Measurements from ENCODE around the gene ABHD11. TPM values are rescaled to one million over a fixed set of nuclear protein-coding genes. Genes with fewer than 3 reads are reported as not detected.

The ABHD11 gene
- total and polyA plus RNA-seq, 9 of the 15 experiments (the other 6 are each of a cell fraction or from before 2014, with no cell fraction given), result 7.7 to 44.2 (median 18.9) TPM

GRCh38 chr7:73735528-73735905 is 3.1 kb downstream of the ABHD11 start:
- BruUV-seq (replicated peaks), result no TSS peak
- Histone ChIP-seq H3K9ac (ENCODE audit: insufficient read depth in 1 of 2, low read depth in 2 of 2, low read length in 2 of 2) (peak overlapping the region in 1 of 2 experiments; percentile 56; a peak in 1 of 4 replicates), H3K27ac (ENCODE audit: extremely low read depth, low read depth, low read length) (no peak overlapping the region)

More at GRCh38 chr7:73735528-73735905, 3.1 kb downstream of the ABHD11 start:
- Histone ChIP-seq H3K36me3 (ENCODE audit: control insufficient read depth, insufficient read depth, low read length) (peaks cover 24% of the 10 kb centered on the region), H3K4me3 (no peak overlapping the region), H3K79me2 (ENCODE audit: control insufficient read depth, insufficient read depth, low read length) (peaks cover 19% of the 10 kb centered on the region), H3K9me3 (replicated peaks; ENCODE audit: control insufficient read depth, insufficient read depth, low read depth, low read length) (no peaks in the 10 kb centered on the region), H3K27me3 (ENCODE audit: control insufficient read depth in 2 of 2, insufficient read depth in 2 of 2, low read length in 2 of 2) (no peaks in the 10 kb centered on the region; a peak in 1 of 5 replicates), H4K20me1 (replicated peaks; ENCODE audit: control insufficient read depth, insufficient read depth, low read length) (peaks cover 21% of the 10 kb centered on the region), H3K4me1 (replicated peaks in 1 of 2; ENCODE audit: control insufficient read depth in 2 of 2, insufficient read depth in 2 of 2, low read length in 2 of 2) (peaks cover 2 to 50% of the 10 kb centered on the region in 2 experiments; a peak in 4 of 5 replicates), H2AFZ (ENCODE audit: low read depth, low read length) (no peak overlapping the region), H3K9me1 (ENCODE audit: control insufficient read depth, insufficient read depth, low read length) (peaks cover 4% of the 10 kb centered on the region), H3K4me2 (ENCODE audit: insufficient read depth, low read length) (no peak overlapping the region)
- no peak for FAIRE-seq
- 94% methylated on average over 7 of the region's 8 CpGs for WGBS (ENCODE audit: insufficient coverage, low coverage, missing lambda C conversion rate)
- intact Hi-C loops (cut with micrococcal nuclease), result loop anchor here (10.0 kb wide), 1 partner anchor 401 kb away; no protein-coding TSS in a partner anchor
- in situ Hi-C loops (cut with MboI), result loop anchor here (10.0 kb wide), 1 partner anchor 401 kb away; no protein-coding TSS in a partner anchor
- POLR2A ChIA-PET, result interaction anchor here (0.7 to 1.2 kb wide), 3 partner anchors 10 to 128 kb away, joined by 3 read pairs; no protein-coding TSS in a partner anchor
- ATAC-seq, result no peak
- no peak for TF ChIP-seq SREBF1 (IDR thresholded peaks at IDR 0.05; ENCODE audit: borderline replicate concordance, low read depth, low read length)
- no peak for TF ChIP-seq FIP1L1 (IDR thresholded peaks at IDR 0.05; ENCODE audit: low read depth, low read length, poor library complexity, severe bottlenecking)
- no peak for TF ChIP-seq ZNF449 (CRISPR knock-in tag; IDR thresholded peaks at IDR 0.05)
- TF ChIP-seq POLR2G (IDR thresholded peaks at IDR 0.05; ENCODE audit: low read depth, low read length), result peak; percentile 55; the same call in 1 of the 2 replicates
- TF ChIP-seq ZNF197 (CRISPR knock-in tag; IDR thresholded peaks at IDR 0.05; ENCODE audit: low read depth), result no peak
- peak; percentile 59 for TF ChIP-seq RBFOX2 (IDR thresholded peaks at IDR 0.05; ENCODE audit: low read depth, low read length)
- TF ChIP-seq ATF2 (CRISPR knock-in tag; IDR thresholded peaks at IDR 0.05), result no peak
- CTCF ChIA-PET (ENCODE audit: low intra/inter-chr PET ratio), result no interaction called here
- DNase-seq (ENCODE audit: extremely low read depth in 1 of 4, low spot score in 3 of 4), result peak in 1 of 4 experiments; percentile 3

Data from K562 (cell line).